Stomach (tissue), 4 donors: ENCODE results near the gene MEST.

Source experiments
- CTCF ChIP-seq, 7 experiments: fragments of 450-650 bp in 4 of 7; fragments of 200-600 bp in 3 of 7; sonication (generic) in 3 of 7; IDR thresholded peaks; one replicate each; pipeline ENCODE4 v1.5.1; 2016 to 2019; ENCODE audit warnings: antibody characterized with exemption in 7 of 7, control low read depth in 2 of 7, mild to moderate bottlenecking in 1 of 7
- EP300 ChIP-seq: sonication (generic); formaldehyde crosslinking; IDR thresholded peaks from one replicate; pipeline ENCODE4 v1.6.1; 2017; ENCODE audit warnings: antibody characterized with exemption

- TF ChIP-seq EP300 (no peak), CTCF (IDR thresholded peaks at IDR 0.05) (no peak)
These were observed 19.9 kb upstream of the MEST start for GRCh38 chr7:130471974-130472373.
